Breast epithelium (tissue), 4 donors: ENCODE data around the gene GALNT1. TPM values are rescaled to one million over a fixed set of nuclear protein-coding genes. Genes with fewer than 3 reads are reported as not detected.

Source experiments
- DNase-seq, 2 donors: peaks; one replicate each; pipeline ENCODE4 v3.0.0-alpha.2; 2019; ENCODE audit warnings: low spot score in 2 of 2
- H3K27ac ChIP-seq, 2 donors: fragments of 200-600 bp; sonication (generic) in 1 of 2; one replicate each; pipeline ENCODE4 v1.5.1; 2016 to 2019; ENCODE audit warnings: mild to moderate bottlenecking in 1 of 2
- H3K27me3 ChIP-seq, 2 donors: fragments of 200-600 bp; sonication (generic) in 1 of 2; one replicate each; pipeline versions ENCODE4 v1.5.1 to v1.6.0; 2017 to 2019; ENCODE audit warnings: control low read depth in 1 of 2, mild to moderate bottlenecking in 1 of 2
- H3K36me3 ChIP-seq: fragments of 200-600 bp; one replicate; pipeline ENCODE4 v1.5.1; 2019
- H3K4me1 ChIP-seq, 2 donors: fragments of 200-600 bp; sonication (generic); one replicate each; pipeline ENCODE4 v1.5.1; 2016 to 2019; ENCODE audit warnings: control low read depth in 1 of 2
- H3K4me3 ChIP-seq, 3 donors: fragments of 200-600 bp; sonication (generic); 1 replicate in 2 of 3; 2 replicates in 1 of 3; pipeline ENCODE4 v1.5.1; 2016 to 2019; ENCODE audit warnings: mild to moderate bottlenecking in 3 of 3, moderate library complexity in 2 of 3
- H3K9me3 ChIP-seq, 2 donors: fragments of 200-600 bp; sonication (generic) in 1 of 2; one replicate each; pipeline ENCODE4 v1.5.1; 2016 to 2019; ENCODE audit warnings: control low read depth in 1 of 2
- POLR2A ChIP-seq: fragments of 450-650 bp; IDR thresholded peaks from one replicate; pipeline ENCODE4 v1.6.1; 2016; ENCODE audit warnings: antibody characterized with exemption, mild to moderate bottlenecking, moderate library complexity
- POLR2AphosphoS5 ChIP-seq, 3 donors: sonication (generic); formaldehyde crosslinking; IDR thresholded peaks; one replicate each; pipeline ENCODE4 v1.6.1; 2017; ENCODE audit warnings: antibody characterized with exemption in 3 of 3
- intact Hi-C: fragments of 100-400 bp; cut with DNase I; formaldehyde crosslinking; loops from one replicate; pipeline ENCODE4 v1.15.1; 2023; ENCODE audit warnings: low total_unique reads
- total RNA-seq, 3 donors: library from RNA; depleted of rRNA; stranded (reverse); fragments of >200 nt; gene quantifications; one replicate each; pipeline ENCODE4 v1.1.0, GENCODE V29; 2016
- TF ChIP-seq, protein P1 (sequence below), 3 donors: fragments of 450-650 bp; IDR thresholded peaks; one replicate each; pipeline ENCODE4 v1.5.1; 2016 to 2017; ENCODE audit warnings: antibody characterized with exemption in 3 of 3, mild to moderate bottlenecking in 3 of 3, moderate library complexity in 3 of 3

The GALNT1 gene
- total RNA-seq, 3 donors from 2014 or later: 34.9 to 60.9 (median 46.5) TPM

DNA sequence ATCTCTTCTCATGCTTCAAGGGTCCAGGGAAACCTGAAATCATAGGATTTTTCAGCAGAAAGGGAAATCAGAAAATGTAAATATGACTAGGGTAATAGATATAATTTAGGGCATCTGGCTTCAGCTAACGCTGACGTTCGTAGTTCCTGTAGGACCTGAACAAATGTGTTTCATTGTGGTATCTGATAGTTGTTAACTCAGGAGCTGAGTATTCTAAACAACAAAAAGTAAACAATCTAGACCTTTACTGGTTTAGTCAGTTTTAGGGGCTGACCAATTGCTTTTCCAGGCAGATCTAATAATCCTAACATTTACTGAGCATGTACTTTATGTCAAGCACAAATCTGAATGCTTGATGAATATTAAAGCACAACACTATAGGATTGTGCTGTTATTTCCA, 114.8 kb downstream of the GALNT1 start:
- H3K36me3 ChIP-seq: no peaks in the 10 kb centered on the region
- H3K4me1 ChIP-seq: peaks cover 0 to 14% of the 10 kb centered on the region in 2 donors
- intact Hi-C loops: no loop called here
- no peak for DNase-seq
- peak overlapping the region; percentile 70 to 90 for H3K27ac ChIP-seq
- TF ChIP-seq, protein P1, sequence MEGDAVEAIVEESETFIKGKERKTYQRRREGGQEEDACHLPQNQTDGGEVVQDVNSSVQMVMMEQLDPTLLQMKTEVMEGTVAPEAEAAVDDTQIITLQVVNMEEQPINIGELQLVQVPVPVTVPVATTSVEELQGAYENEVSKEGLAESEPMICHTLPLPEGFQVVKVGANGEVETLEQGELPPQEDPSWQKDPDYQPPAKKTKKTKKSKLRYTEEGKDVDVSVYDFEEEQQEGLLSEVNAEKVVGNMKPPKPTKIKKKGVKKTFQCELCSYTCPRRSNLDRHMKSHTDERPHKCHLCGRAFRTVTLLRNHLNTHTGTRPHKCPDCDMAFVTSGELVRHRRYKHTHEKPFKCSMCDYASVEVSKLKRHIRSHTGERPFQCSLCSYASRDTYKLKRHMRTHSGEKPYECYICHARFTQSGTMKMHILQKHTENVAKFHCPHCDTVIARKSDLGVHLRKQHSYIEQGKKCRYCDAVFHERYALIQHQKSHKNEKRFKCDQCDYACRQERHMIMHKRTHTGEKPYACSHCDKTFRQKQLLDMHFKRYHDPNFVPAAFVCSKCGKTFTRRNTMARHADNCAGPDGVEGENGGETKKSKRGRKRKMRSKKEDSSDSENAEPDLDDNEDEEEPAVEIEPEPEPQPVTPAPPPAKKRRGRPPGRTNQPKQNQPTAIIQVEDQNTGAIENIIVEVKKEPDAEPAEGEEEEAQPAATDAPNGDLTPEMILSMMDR (IDR thresholded peaks at IDR 0.05): no peak
- no peak for TF ChIP-seq POLR2A
- TF ChIP-seq POLR2AphosphoS5 (IDR thresholded peaks at IDR 0.05): no peak
- no peaks in the 10 kb centered on the region for H3K27me3 ChIP-seq
- no peak overlapping the region for H3K4me3 ChIP-seq
- no peaks in the 10 kb centered on the region for H3K9me3 ChIP-seq

GRCh38 chr18:35697869-35698268, 116.3 kb downstream of the GALNT1 start:
- intact Hi-C loops: no loop called here
- DNase-seq: no peak
- H3K4me3 ChIP-seq: no peak overlapping the region
- no peaks in the 10 kb centered on the region for H3K9me3 ChIP-seq
- H3K4me1 ChIP-seq: peaks cover 0 to 14% of the 10 kb centered on the region in 2 donors
- H3K36me3 ChIP-seq: no peaks in the 10 kb centered on the region
- TF ChIP-seq POLR2A (no peak), POLR2AphosphoS5 (IDR thresholded peaks at IDR 0.05) (no peak)
- TF ChIP-seq, protein P1 (IDR thresholded peaks at IDR 0.05): no peak
- peak overlapping the region in 1 of 2 donors; percentile 90 for H3K27ac ChIP-seq
- no peaks in the 10 kb centered on the region for H3K27me3 ChIP-seq

DNA sequence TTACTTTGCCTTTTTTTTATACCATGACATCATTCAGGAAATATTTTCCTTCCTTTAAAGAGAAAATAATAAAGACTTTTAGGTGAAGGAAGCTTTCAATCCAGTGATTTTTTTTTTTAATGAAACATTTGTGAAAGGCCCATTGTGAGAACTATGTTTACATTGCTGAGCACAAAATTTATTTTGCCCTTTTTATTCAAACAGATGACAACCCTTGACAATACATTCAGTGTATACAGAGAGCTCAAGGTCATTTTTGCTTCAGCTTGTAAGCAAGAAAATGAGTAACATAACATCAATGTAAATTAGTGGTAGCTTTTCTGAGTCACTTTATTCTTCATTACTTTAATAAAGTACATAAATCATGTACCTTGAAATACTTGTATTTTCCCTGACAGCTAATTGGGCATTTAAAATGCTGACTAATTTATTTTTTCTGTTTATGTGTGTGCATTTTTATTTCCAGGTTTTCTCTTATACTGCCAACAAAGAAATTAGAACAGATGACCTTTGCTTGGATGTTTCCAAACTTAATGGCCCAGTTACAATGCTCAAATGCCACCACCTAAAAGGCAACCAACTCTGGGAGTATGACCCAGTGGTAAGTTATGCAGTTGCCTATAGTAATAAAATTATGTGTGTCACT, 121.6 kb downstream of the GALNT1 start:
- TF ChIP-seq POLR2A: no peak
- TF ChIP-seq POLR2AphosphoS5 (IDR thresholded peaks at IDR 0.05): no peak
- TF ChIP-seq, protein P1 (IDR thresholded peaks at IDR 0.05): no peak
- Histone ChIP-seq H3K27ac (peak overlapping the region in 1 of 2 donors; percentile 63), H3K36me3 (no peaks in the 10 kb centered on the region), H3K4me1 (no peaks in the 10 kb centered on the region), H3K27me3 (no peaks in the 10 kb centered on the region), H3K9me3 (no peaks in the 10 kb centered on the region), H3K4me3 (no peak overlapping the region)
- DNase-seq: no peak
- intact Hi-C loops: no loop called here

GRCh38 chr18:35705988-35706387, 124.4 kb downstream of the GALNT1 start:
- Histone ChIP-seq H3K9me3 (no peaks in the 10 kb centered on the region), H3K4me1 (no peaks in the 10 kb centered on the region), H3K36me3 (no peaks in the 10 kb centered on the region), H3K27ac (no peak overlapping the region), H3K27me3 (no peaks in the 10 kb centered on the region), H3K4me3 (no peak overlapping the region)
- intact Hi-C loops: no loop called here
- no peak for DNase-seq
- TF ChIP-seq POLR2AphosphoS5 (IDR thresholded peaks at IDR 0.05): no peak
- no peak for TF ChIP-seq POLR2A
- TF ChIP-seq, protein P1 (IDR thresholded peaks at IDR 0.05): no peak

- Histone ChIP-seq H3K4me3 (no peak overlapping the region), H3K4me1 (no peaks in the 10 kb centered on the region), H3K27me3 (no peaks in the 10 kb centered on the region), H3K27ac (peak overlapping the region in 1 of 2 donors; percentile 54), H3K9me3 (no peaks in the 10 kb centered on the region), H3K36me3 (no peaks in the 10 kb centered on the region)
- intact Hi-C loops: no loop called here
- no peak for TF ChIP-seq POLR2A
- TF ChIP-seq, protein P1 (IDR thresholded peaks at IDR 0.05): no peak
- no peak for TF ChIP-seq POLR2AphosphoS5 (IDR thresholded peaks at IDR 0.05)
- DNase-seq: no peak
These were observed 125.7 kb downstream of the GALNT1 start for GRCh38 chr18:35707247-35707646.
